T-helper 1 cell treated with Interleukin-12 subunit alpha and Interleukin-12 subunit beta and Interleukin-4 antibody, amounts not matched to agents 30 μg/mL and 1 μg/mL, for 36 hours (primary cell): ENCODE measurements around the gene VSIG10L.

Source experiments
- H3K27ac Mint-ChIP-seq: one replicate; pipeline ENCODE4 v1.8.0; 2021; ENCODE audit warnings: mild to moderate bottlenecking, mixed read lengths
- H3K27me3 Mint-ChIP-seq: one replicate; pipeline ENCODE4 v1.8.0; 2021; ENCODE audit warnings: low read depth, mixed read lengths
- H3K36me3 Mint-ChIP-seq: one replicate; pipeline ENCODE4 v1.8.0; 2021; ENCODE audit warnings: low read depth, mixed read lengths
- H3K4me1 Mint-ChIP-seq: one replicate; pipeline ENCODE4 v1.8.0; 2021; ENCODE audit warnings: low read depth, mixed read lengths
- H3K4me3 Mint-ChIP-seq: one replicate; pipeline ENCODE4 v1.8.0; 2021; ENCODE audit warnings: mild to moderate bottlenecking, moderate library complexity, mixed read lengths
- H3K9me3 Mint-ChIP-seq: one replicate; pipeline ENCODE4 v1.8.0; 2021; ENCODE audit warnings: mixed read lengths

The VSIG10L gene

GRCh38 chr19:51341976-51342580, at the start of gene VSIG10L:
VSIG10L (minus strand) TSS chr19:51342139; CDS start chr19:51342124, 15 bp downstream.
- peak within 1 kb of the TSS; percentile 76 for H3K27ac Mint-ChIP-seq
- peaks cover 7% of the 10 kb centered on the region for H3K36me3 Mint-ChIP-seq
- peaks cover 13% of the 10 kb centered on the region for H3K27me3 Mint-ChIP-seq
- H3K4me1 Mint-ChIP-seq = peaks cover 11% of the 10 kb centered on the region
- no peaks in the 10 kb centered on the region for H3K9me3 Mint-ChIP-seq
- peak within 1 kb of the TSS; percentile 60 for H3K4me3 Mint-ChIP-seq

DNA sequence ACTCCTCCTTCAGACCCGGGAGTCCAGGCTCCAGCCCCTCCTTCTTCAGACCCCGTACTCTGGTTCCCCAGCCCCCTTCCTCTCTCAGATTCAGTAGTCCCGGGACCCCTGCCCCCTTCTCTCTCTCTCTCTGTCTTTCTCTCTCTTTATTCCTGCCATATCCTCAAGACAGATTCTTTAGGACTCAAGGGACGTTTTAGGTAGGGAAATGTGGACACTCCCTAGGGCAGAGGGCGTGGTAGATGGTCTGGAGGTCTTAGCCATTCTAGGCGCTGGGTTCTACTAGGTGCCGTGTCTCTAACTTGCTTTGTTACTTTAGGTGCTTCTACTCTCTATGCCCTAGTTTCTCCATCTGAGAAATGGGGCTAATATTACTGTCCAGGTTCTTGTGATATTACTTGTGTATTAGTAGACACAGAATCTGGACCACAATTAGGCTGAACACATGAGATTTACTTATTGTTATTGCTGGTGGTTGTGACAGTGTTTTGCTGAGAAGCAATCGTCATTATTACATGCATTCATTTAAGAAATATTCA, 49.2 kb upstream of the VSIG10L start:
- no peaks in the 10 kb centered on the region for H3K36me3 Mint-ChIP-seq
- peak overlapping the region; percentile 80 for H3K27ac Mint-ChIP-seq
- H3K27me3 Mint-ChIP-seq = no peaks in the 10 kb centered on the region
- peaks cover 30% of the 10 kb centered on the region for H3K4me1 Mint-ChIP-seq
- no peaks in the 10 kb centered on the region for H3K9me3 Mint-ChIP-seq
- peak overlapping the region; percentile 54 for H3K4me3 Mint-ChIP-seq

DNA sequence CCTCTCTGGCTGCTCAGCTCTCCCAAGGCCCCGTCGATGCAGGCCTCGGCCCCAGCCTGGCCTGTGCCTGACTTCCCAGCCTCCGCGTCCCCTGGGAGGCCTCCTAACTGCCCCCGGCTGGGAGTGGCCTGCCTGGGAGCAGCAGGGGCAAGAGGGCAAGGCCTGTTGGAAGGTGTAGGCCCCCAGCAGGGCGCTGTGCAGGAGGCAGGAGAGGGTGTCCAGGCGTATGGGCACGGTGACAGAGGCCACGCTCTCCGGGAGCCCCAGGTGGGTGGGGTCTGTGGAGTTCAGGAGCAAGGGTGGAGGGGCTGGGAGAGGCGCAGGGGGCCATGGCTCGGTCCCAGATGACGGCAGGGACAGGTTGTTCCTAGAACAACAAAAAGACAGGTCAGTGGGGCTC, 47.2 kb upstream of the VSIG10L start:
- Mint-ChIP-seq H3K27me3 (no peaks in the 10 kb centered on the region), H3K9me3 (no peaks in the 10 kb centered on the region), H3K27ac (no peak overlapping the region), H3K36me3 (no peaks in the 10 kb centered on the region), H3K4me1 (peaks cover 16% of the 10 kb centered on the region), H3K4me3 (no peak overlapping the region)

DNA sequence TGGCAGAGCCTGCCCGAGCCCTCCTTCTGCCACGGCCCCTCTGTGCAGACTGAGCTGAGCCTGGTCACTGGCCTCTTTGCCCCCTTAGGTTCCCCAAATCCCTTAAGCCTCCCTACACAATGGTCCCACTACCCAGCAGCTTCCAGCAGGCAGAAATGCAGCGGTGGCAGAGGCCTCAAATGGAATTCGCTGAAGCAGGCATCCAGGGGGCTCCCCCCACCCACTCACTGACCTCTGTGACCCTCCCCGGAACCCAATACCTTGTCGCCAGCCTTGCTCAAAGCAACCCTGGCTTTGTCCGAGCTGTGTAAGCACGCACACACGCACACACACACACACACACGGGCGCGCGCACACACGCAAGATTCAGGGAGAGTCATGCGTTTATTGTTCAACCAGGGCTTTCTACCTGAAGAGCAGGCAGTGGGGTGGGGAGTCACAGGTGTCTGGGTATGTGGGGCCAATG, 46.0 kb upstream of the VSIG10L start, which contains the start of gene LIM2:
LIM2 (minus strand) TSS at position 51 of the 466 bp plus-strand sequence. CDS start 531 bp downstream, outside the sequence.
- Mint-ChIP-seq H3K4me1 (peaks cover 11% of the 10 kb centered on the region), H3K36me3 (no peaks in the 10 kb centered on the region), H3K27me3 (no peaks in the 10 kb centered on the region), H3K9me3 (no peaks in the 10 kb centered on the region), H3K27ac (no peak within 1 kb of the TSS), H3K4me3 (no peak within 1 kb of the TSS)

GRCh38 chr19:51386882-51387520, 45.1 kb upstream of the VSIG10L start:
- Mint-ChIP-seq H3K27me3 (peaks cover 3% of the 10 kb centered on the region), H3K9me3 (no peaks in the 10 kb centered on the region), H3K36me3 (no peaks in the 10 kb centered on the region), H3K27ac (no peak overlapping the region), H3K4me1 (peaks cover 6% of the 10 kb centered on the region), H3K4me3 (no peak overlapping the region)

DNA sequence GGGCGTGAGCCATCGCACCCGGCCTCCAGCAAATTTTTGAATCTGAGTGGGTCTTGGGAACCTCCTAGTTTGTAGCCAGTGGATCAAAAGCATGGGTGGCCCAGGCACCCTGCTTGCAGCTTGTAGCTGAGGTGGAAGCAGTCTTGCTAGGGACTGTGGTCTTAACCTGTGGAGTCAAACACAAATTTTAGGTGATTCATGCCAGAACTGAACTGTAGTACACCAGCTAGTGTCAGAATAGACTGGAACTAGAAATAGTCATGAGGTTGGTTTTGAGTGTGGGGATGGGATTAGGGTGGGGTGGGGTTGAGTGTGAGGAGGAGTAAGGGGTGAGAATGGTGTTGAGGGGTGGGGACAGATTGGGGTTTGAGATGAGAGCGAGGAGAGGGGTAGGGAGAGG, 40.1 kb upstream of the VSIG10L start:
- peaks cover 9% of the 10 kb centered on the region for H3K4me1 Mint-ChIP-seq
- no peak overlapping the region for H3K4me3 Mint-ChIP-seq
- no peak overlapping the region for H3K27ac Mint-ChIP-seq
- H3K27me3 Mint-ChIP-seq = peaks cover 3% of the 10 kb centered on the region
- H3K36me3 Mint-ChIP-seq = peaks cover 2% of the 10 kb centered on the region
- H3K9me3 Mint-ChIP-seq = no peaks in the 10 kb centered on the region

- Mint-ChIP-seq H3K9me3 (no peaks in the 10 kb centered on the region), H3K4me1 (peaks cover 24% of the 10 kb centered on the region), H3K4me3 (no peak overlapping the region), H3K27me3 (peaks cover 3% of the 10 kb centered on the region), H3K36me3 (peaks cover 2% of the 10 kb centered on the region), H3K27ac (no peak overlapping the region)
Observed at GRCh38 chr19:51380379-51380778, 38.4 kb upstream of the VSIG10L start.

DNA sequence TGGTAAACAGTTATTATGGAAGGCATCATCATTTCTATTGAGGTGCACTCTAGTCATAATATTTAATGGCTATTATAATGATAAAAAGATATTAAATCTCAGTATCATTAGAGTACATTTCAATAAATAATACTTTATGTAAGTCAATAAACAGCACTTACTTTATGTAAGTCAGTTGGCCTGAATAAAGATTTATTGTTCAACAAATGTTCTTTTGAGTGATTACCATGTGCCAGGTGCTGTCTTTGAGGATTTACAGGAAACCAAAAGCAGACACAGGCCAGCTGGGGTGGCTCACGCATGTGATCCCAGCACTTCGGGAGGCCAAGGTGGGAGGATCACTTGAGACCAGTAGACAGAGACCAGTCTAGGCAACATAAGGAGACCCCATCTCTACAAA, 35.5 kb upstream of the VSIG10L start:
- H3K36me3 Mint-ChIP-seq = peaks cover 9% of the 10 kb centered on the region
- H3K27ac Mint-ChIP-seq = no peak overlapping the region
- H3K4me3 Mint-ChIP-seq = no peak overlapping the region
- peaks cover 12% of the 10 kb centered on the region for H3K9me3 Mint-ChIP-seq
- H3K27me3 Mint-ChIP-seq = peaks cover under 1% of the 10 kb centered on the region
- H3K4me1 Mint-ChIP-seq = peaks cover 49% of the 10 kb centered on the region

DNA sequence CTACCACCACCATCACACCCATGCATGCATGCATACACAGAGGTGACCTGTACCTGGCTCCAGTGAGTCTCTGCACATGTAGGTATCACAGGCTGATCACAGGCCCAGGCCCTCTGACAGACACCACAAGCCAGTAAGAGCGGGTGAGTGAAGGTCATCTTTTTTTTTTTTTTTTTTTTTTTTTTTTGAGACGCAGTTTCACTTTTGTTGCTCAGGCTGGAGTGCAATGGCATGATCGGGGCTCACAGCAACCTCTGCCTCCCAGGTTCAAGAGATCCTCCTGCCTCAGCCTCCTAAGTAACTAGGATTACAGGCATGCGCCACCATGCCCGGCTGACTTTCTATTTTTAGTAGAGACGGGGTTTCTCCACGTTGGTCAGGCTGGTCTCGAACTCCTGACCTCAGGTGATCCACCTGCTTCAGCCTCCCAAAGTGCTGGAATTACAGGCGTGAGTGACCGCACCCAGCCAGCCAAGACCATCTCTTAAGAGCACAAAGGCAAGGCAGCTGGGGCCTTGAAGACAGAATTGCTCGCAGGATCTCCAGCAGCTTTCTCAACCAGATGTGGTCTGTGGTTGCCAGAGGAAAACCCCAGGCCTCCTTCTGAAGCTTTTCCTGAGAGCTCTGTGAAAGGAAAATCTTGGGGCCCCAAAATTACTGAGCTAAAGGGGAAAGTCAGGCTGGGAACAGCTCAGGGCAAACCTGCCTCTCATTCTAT, 33.7 kb upstream of the VSIG10L start:
- peak overlapping the region; percentile 86 for H3K27ac Mint-ChIP-seq
- peaks cover 7% of the 10 kb centered on the region for H3K36me3 Mint-ChIP-seq
- no peaks in the 10 kb centered on the region for H3K27me3 Mint-ChIP-seq
- peak overlapping the region; percentile 60 for H3K4me3 Mint-ChIP-seq
- peaks cover 67% of the 10 kb centered on the region for H3K4me1 Mint-ChIP-seq
- H3K9me3 Mint-ChIP-seq = peaks cover 12% of the 10 kb centered on the region

DNA sequence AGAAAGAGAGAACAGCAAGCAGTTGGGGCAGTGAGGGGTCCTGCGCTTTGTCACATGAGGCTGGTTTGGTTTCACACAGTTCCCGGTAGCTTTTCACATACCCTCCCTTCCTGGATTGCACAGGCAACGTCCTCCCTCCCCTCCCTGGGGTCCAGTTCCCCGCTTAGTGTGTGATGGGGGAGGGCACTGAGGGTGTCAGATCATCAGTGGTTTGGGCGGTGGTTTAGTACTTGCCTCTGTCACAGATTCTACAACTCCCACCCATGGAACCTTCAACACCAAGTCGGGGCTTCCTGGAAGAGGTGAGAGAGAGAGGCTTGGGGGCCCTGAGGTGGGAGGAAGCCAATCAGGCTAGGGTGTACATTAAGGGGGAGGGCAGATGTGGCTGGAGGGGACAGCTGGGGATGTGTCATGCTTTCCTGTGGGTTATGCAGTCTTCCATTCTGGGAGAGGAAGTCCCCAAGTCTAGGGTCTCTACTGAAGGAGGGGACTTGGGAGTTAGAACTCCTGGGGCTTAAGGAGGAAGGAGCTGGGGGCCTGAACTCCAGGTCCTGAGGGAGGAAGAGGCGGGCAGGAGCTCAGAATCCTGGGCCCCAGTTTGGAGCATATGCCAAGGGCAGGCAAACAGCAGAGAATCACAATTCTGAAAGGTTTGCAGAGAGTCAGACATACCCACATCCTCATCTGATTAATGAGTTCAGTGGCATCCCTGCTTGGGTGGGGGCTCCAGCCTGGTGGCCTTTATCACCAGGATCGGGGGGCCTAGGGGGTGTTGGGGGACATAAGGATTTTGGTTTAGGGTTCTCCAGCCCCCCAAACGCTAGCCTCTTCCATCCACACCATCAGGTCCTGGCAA, 30.9 kb upstream of the VSIG10L start, which contains the start of gene NKG7:
NKG7 (minus strand) TSS at position 6 of the 856 bp plus-strand sequence. CDS start 119 bp downstream, outside the sequence.
- Mint-ChIP-seq H3K36me3 (peaks cover 10% of the 10 kb centered on the region), H3K27me3 (no peaks in the 10 kb centered on the region), H3K27ac (peak within 1 kb of the TSS; percentile 94), H3K4me3 (peak within 1 kb of the TSS; percentile 83), H3K9me3 (peaks cover 12% of the 10 kb centered on the region), H3K4me1 (peaks cover 69% of the 10 kb centered on the region)

DNA sequence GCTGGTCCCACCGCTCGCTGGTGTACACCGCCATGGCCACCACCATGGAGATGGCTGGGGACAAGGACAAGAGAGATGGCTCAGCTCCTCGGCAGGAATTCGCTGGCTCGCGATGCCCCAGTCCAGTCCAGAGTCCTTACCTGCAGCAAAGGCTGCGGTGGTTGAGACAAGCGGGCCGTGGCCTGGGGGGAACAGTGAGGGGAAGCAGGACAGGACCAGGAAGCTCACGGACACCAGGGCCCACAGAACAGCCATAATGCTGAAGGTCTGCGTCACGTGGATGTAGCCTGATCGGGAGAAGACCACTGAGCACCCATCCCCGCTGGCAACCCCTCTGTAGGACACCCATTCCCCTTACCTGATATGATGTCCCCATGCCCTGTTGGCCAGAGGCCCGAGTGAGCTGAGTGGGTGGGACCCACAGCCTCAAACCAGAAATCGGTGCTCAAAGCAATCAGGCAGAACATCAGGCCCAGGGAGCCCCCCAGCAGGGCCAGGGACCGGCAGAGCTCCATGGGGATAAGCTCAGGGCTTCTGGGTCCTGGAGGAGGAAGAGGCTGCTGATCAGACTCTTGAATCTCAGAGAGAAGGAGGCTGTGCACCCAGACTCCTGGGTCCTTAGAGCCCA, 30.2 kb upstream of the VSIG10L start:
- H3K27me3 Mint-ChIP-seq = no peaks in the 10 kb centered on the region
- peaks cover 12% of the 10 kb centered on the region for H3K9me3 Mint-ChIP-seq
- peaks cover 10% of the 10 kb centered on the region for H3K36me3 Mint-ChIP-seq
- peak overlapping the region; percentile 83 for H3K4me3 Mint-ChIP-seq
- H3K4me1 Mint-ChIP-seq = peaks cover 72% of the 10 kb centered on the region
- peak overlapping the region; percentile 94 for H3K27ac Mint-ChIP-seq

DNA sequence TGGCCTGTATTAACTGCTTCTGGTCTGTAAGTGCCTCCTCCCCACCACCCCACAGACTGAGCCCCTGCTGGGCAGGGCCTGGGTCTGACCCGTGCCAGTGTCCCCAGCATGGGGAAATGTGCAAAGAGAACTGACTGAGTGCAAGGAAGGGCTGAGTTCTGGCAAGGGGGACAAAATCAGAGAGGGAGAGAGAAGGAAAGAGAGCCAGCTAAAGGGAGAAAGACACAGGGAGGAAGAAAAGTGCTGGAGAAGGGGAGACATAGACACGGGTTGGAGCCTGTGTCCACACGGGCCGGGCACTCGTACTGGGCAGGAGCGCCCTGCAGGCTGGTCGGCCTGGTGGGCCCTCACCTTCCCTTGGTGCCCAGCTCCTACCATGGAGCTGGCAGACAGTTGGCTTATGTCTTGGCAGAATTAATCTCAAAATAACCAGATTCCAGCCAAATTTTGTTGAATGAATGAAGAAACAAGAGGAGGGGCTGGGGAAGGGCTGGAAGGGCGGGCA, 29.3 kb upstream of the VSIG10L start:
- H3K4me1 Mint-ChIP-seq = peaks cover 71% of the 10 kb centered on the region
- peak overlapping the region; percentile 94 for H3K27ac Mint-ChIP-seq
- peak overlapping the region; percentile 83 for H3K4me3 Mint-ChIP-seq
- no peaks in the 10 kb centered on the region for H3K27me3 Mint-ChIP-seq
- peaks cover 12% of the 10 kb centered on the region for H3K9me3 Mint-ChIP-seq
- peaks cover 10% of the 10 kb centered on the region for H3K36me3 Mint-ChIP-seq

- no peaks in the 10 kb centered on the region for H3K27me3 Mint-ChIP-seq
- H3K4me3 Mint-ChIP-seq = peak overlapping the region; percentile 83
- peaks cover 12% of the 10 kb centered on the region for H3K9me3 Mint-ChIP-seq
- H3K4me1 Mint-ChIP-seq = peaks cover 68% of the 10 kb centered on the region
- peaks cover 10% of the 10 kb centered on the region for H3K36me3 Mint-ChIP-seq
- peak overlapping the region; percentile 94 for H3K27ac Mint-ChIP-seq
Observed at GRCh38 chr19:51370230-51370629, 28.3 kb upstream of the VSIG10L start.
